Vagina (tissue), 2 donors: ENCODE measurements around the gene BICD1. TPM values are rescaled to one million over a fixed set of nuclear protein-coding genes. Genes with fewer than 3 reads are reported as not detected.

Experiments used
- DNase-seq, 2 donors: peaks; one replicate each; pipeline ENCODE4 v3.0.0-alpha.2; 2017; ENCODE audit errors: extremely low spot score in 2 of 2
- H3K27ac ChIP-seq: fragments of 200-600 bp; sonication (generic); one replicate; pipeline ENCODE4 v1.5.1; 2019
- H3K27me3 ChIP-seq: fragments of 200-600 bp; sonication (generic); one replicate; pipeline ENCODE4 v1.5.1; 2019
- H3K36me3 ChIP-seq, 2 donors: fragments of 200-600 bp; sonication (generic); one replicate each; pipeline ENCODE4 v1.5.1; 2017 to 2019
- H3K4me1 ChIP-seq: fragments of 200-600 bp; sonication (generic); one replicate; pipeline ENCODE4 v1.5.1; 2019
- H3K4me3 ChIP-seq, 2 donors: fragments of 200-600 bp; sonication (generic); 1 replicate in 1 of 2; 2 replicates in 1 of 2; pipeline ENCODE4 v1.5.1; 2016 to 2019
- H3K9me3 ChIP-seq: fragments of 200-600 bp; sonication (generic); one replicate; pipeline ENCODE4 v1.5.1; 2019
- CTCF ChIP-seq, 3 experiments: fragments of 450-650 bp in 2 of 3; fragments of 200-600 bp in 1 of 3; sonication (generic) in 1 of 3; IDR thresholded peaks; one replicate each; pipeline ENCODE4 v1.5.1; 2017 to 2019; ENCODE audit warnings: antibody characterized with exemption in 3 of 3, mild to moderate bottlenecking in 2 of 3, moderate library complexity in 2 of 3
- POLR2A ChIP-seq, 2 donors: fragments of 450-650 bp; IDR thresholded peaks; one replicate each; pipeline ENCODE4 v1.6.1; 2017; ENCODE audit warnings: antibody characterized with exemption in 2 of 2, mild to moderate bottlenecking in 2 of 2, moderate library complexity in 2 of 2
- POLR2AphosphoS5 ChIP-seq, 2 donors: sonication (generic); formaldehyde crosslinking; IDR thresholded peaks; one replicate each; pipeline ENCODE4 v1.9.0; 2017; ENCODE audit warnings: antibody characterized with exemption in 2 of 2, mild to moderate bottlenecking in 2 of 2, low read depth in 1 of 2; ENCODE audit not compliant: insufficient read depth in 1 of 2
- intact Hi-C: fragments of 100-400 bp; cut with DNase I; formaldehyde crosslinking; loops from one replicate; pipeline ENCODE4 v1.15.1; 2023
- total RNA-seq: library from RNA; depleted of rRNA; stranded (reverse); fragments of >200 nt; gene quantifications from one replicate; pipeline ENCODE4 v1.2.3, GENCODE V29; 2016

Gene BICD1
- total RNA-seq, 1 donor from 2014 or later: 19.6 TPM

- H3K4me1 ChIP-seq: peaks cover 6% of the 10 kb centered on the region
- H3K36me3 ChIP-seq: no peaks in the 10 kb centered on the region
- no peak for DNase-seq
- H3K9me3 ChIP-seq: no peaks in the 10 kb centered on the region
- intact Hi-C loops: no loop called here
- H3K27ac ChIP-seq: no peak overlapping the region
- TF ChIP-seq POLR2A (IDR thresholded peaks at IDR 0.05): no peak
- no peak for TF ChIP-seq CTCF (IDR thresholded peaks at IDR 0.05)
- no peak for TF ChIP-seq POLR2AphosphoS5 (IDR thresholded peaks at IDR 0.05; ENCODE audit: insufficient read depth in 1 of 2, low read depth in 1 of 2)
- H3K27me3 ChIP-seq: no peaks in the 10 kb centered on the region
- H3K4me3 ChIP-seq: no peak overlapping the region
These were observed 29.3 kb downstream of the BICD1 start for GRCh38 chr12:32135967-32136366.

- Histone ChIP-seq H3K27ac (no peak overlapping the region), H3K4me1 (peaks cover 6% of the 10 kb centered on the region), H3K27me3 (no peaks in the 10 kb centered on the region), H3K4me3 (no peak overlapping the region), H3K36me3 (no peaks in the 10 kb centered on the region), H3K9me3 (no peaks in the 10 kb centered on the region)
- TF ChIP-seq POLR2A (IDR thresholded peaks at IDR 0.05): no peak
- TF ChIP-seq CTCF (IDR thresholded peaks at IDR 0.05): no peak
- no peak for TF ChIP-seq POLR2AphosphoS5 (IDR thresholded peaks at IDR 0.05; ENCODE audit: insufficient read depth in 1 of 2, low read depth in 1 of 2)
- intact Hi-C loops: no loop called here
- no peak for DNase-seq
These were observed 29.8 kb downstream of the BICD1 start for GRCh38 chr12:32136404-32136803.

GRCh38 chr12:32139064-32139421, 32.4 kb downstream of the BICD1 start:
- Histone ChIP-seq H3K36me3 (no peaks in the 10 kb centered on the region), H3K9me3 (no peaks in the 10 kb centered on the region), H3K4me1 (peaks cover 4% of the 10 kb centered on the region), H3K4me3 (peak overlapping the region in 1 of 2 donors; percentile 4), H3K27me3 (no peaks in the 10 kb centered on the region), H3K27ac (no peak overlapping the region)
- intact Hi-C loops: no loop called here
- DNase-seq: no peak
- TF ChIP-seq POLR2AphosphoS5 (IDR thresholded peaks at IDR 0.05; ENCODE audit: insufficient read depth in 1 of 2, low read depth in 1 of 2): no peak
- TF ChIP-seq CTCF (IDR thresholded peaks at IDR 0.05): no peak
- no peak for TF ChIP-seq POLR2A (IDR thresholded peaks at IDR 0.05)

- no peaks in the 10 kb centered on the region for H3K4me1 ChIP-seq
- H3K36me3 ChIP-seq: no peaks in the 10 kb centered on the region
- intact Hi-C loops: no loop called here
- no peak overlapping the region for H3K4me3 ChIP-seq
- H3K27ac ChIP-seq: no peak overlapping the region
- DNase-seq: no peak
- H3K27me3 ChIP-seq: no peaks in the 10 kb centered on the region
- TF ChIP-seq POLR2A (IDR thresholded peaks at IDR 0.05): no peak
- no peak for TF ChIP-seq POLR2AphosphoS5 (IDR thresholded peaks at IDR 0.05; ENCODE audit: insufficient read depth in 1 of 2, low read depth in 1 of 2)
- no peak for TF ChIP-seq CTCF (IDR thresholded peaks at IDR 0.05)
- H3K9me3 ChIP-seq: no peaks in the 10 kb centered on the region
These were observed 34.2 kb downstream of the BICD1 start for GRCh38 chr12:32140877-32141276.

GRCh38 chr12:32145096-32145495, 38.4 kb downstream of the BICD1 start:
- no peaks in the 10 kb centered on the region for H3K36me3 ChIP-seq
- TF ChIP-seq CTCF (IDR thresholded peaks at IDR 0.05) (no peak), POLR2A (IDR thresholded peaks at IDR 0.05) (no peak), POLR2AphosphoS5 (IDR thresholded peaks at IDR 0.05; ENCODE audit: insufficient read depth in 1 of 2, low read depth in 1 of 2) (no peak)
- H3K9me3 ChIP-seq: no peaks in the 10 kb centered on the region
- intact Hi-C loops: no loop called here
- DNase-seq: no peak
- H3K27me3 ChIP-seq: no peaks in the 10 kb centered on the region
- no peaks in the 10 kb centered on the region for H3K4me1 ChIP-seq
- no peak overlapping the region for H3K27ac ChIP-seq
- no peak overlapping the region for H3K4me3 ChIP-seq
